ENCODE results near the gene BCL6. TPM values are rescaled to one million over a fixed set of nuclear protein-coding genes. Genes with fewer than 3 reads are reported as not detected.

BCL6 gene
- total RNA-seq, 1 donor from 2014 or later = 20.3 TPM

DNA sequence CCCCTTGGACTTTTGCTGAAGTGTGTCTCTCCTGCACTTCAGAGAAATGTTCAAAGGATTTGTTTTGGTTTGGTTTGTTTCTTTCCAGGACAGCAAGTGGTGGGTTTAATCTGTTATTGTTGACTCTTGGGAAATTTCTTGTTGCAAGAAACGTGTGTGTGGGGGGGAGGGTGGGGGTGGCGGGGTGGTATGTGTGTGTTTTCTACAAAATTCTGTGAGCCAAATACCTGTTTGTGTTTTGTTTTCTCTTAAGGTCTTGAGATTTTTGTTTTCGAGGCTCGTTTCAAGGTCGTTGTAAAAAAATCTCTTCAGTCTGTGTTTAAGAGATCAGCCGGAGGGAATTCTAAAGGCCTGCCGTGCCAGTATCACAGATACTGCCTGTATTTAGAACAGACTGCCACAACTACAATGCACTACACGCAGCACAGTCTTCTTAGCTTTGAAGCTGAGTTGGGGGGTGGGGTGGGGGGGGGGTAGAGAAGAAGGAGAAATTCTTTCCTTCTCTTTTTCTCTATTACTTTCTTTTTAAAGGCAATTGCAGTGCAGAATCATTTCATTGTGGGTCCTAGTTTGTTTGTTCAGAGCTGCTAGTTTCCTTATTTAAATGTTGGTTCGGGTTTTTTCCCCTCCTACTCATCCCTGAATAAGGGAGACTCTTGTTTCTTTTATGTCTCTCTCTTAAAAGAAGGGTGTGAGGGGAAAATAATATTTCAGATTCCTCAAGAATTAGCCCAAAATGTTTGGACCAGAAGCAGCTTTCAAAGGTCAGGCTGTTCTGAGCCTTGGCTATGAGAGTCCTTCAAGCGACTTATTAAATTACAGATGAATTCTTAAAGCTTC lies 1.4 kb upstream of the BCL6 start:
- H3K36me3 ChIP-seq = no peaks in the 10 kb centered on the region
- H3K27ac ChIP-seq = peak overlapping the region; percentile 99
- peak; percentile 69 for DNase-seq (ENCODE audit: low spot score)
- Mint-ChIP-seq H3K9me3 (no peaks in the 10 kb centered on the region), H3K4me1 (peaks cover 73% of the 10 kb centered on the region), H3K27me3 (ENCODE audit: insufficient read depth, low read depth) (peaks cover 8% of the 10 kb centered on the region), H3K36me3 (no peaks in the 10 kb centered on the region), H3K4me3 (peak overlapping the region; percentile 95), H3K27ac (peak overlapping the region; percentile 100)
- peaks cover 40% of the 10 kb centered on the region for H3F3A ChIP-seq (ENCODE audit: low read depth)
- H3K9me3 ChIP-seq (ENCODE audit: low read depth) = no peaks in the 10 kb centered on the region
- TF ChIP-seq EZH2phosphoT487 (IDR thresholded peaks at IDR 0.05) (no peak), EZH2 (IDR thresholded peaks at IDR 0.05) (no peak)
- TF ChIP-seq, protein P1, sequence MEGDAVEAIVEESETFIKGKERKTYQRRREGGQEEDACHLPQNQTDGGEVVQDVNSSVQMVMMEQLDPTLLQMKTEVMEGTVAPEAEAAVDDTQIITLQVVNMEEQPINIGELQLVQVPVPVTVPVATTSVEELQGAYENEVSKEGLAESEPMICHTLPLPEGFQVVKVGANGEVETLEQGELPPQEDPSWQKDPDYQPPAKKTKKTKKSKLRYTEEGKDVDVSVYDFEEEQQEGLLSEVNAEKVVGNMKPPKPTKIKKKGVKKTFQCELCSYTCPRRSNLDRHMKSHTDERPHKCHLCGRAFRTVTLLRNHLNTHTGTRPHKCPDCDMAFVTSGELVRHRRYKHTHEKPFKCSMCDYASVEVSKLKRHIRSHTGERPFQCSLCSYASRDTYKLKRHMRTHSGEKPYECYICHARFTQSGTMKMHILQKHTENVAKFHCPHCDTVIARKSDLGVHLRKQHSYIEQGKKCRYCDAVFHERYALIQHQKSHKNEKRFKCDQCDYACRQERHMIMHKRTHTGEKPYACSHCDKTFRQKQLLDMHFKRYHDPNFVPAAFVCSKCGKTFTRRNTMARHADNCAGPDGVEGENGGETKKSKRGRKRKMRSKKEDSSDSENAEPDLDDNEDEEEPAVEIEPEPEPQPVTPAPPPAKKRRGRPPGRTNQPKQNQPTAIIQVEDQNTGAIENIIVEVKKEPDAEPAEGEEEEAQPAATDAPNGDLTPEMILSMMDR (IDR thresholded peaks at IDR 0.05) = no peak
- H3K27me3 ChIP-seq = peaks cover 3% of the 10 kb centered on the region
- H3K4me3 ChIP-seq = peak overlapping the region; percentile 78
- peak overlapping the region; percentile 99 for H3K9ac ChIP-seq
- H4K20me1 ChIP-seq (ENCODE audit: low read depth) = peaks cover 12% of the 10 kb centered on the region
- peaks cover 28% of the 10 kb centered on the region for H3K79me2 ChIP-seq (ENCODE audit: low read depth)
- H3K4me2 ChIP-seq = peak overlapping the region; percentile 90
- no peak overlapping the region for H2AFZ ChIP-seq (replicated peaks)
- H3K4me1 ChIP-seq = peaks cover 47% of the 10 kb centered on the region

DNA sequence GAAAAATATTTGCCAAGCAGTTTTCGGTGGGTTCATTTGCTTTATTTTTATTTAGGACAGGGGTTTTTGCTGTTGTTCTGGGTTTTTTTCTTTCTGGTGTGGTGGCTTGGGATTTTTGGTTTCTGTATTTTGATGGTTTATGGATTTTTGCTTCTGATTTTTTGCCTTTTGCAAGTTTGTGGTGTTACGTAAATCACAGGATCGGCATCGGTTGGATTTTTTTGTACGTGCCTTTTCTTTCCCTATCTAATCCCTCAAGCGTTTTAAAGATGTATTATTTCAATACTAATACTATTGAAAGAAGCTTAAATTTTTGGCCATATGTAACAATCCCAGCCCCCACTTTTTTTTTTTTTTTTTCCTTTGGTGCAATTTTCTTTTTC lies 782 bp upstream of the BCL6 start:
- TF ChIP-seq EZH2phosphoT487 (IDR thresholded peaks at IDR 0.05) = no peak
- TF ChIP-seq, protein P1 (IDR thresholded peaks at IDR 0.05) = no peak
- no peak for TF ChIP-seq EZH2 (IDR thresholded peaks at IDR 0.05)
- Mint-ChIP-seq H3K36me3 (no peaks in the 10 kb centered on the region), H3K9me3 (no peaks in the 10 kb centered on the region), H3K4me3 (peak overlapping the region; percentile 95), H3K27me3 (ENCODE audit: insufficient read depth, low read depth) (peaks cover 8% of the 10 kb centered on the region), H3K4me1 (peaks cover 71% of the 10 kb centered on the region), H3K27ac (peak overlapping the region; percentile 100)
- H3K4me1 ChIP-seq = peaks cover 44% of the 10 kb centered on the region
- peak overlapping the region; percentile 78 for H3K4me3 ChIP-seq
- H4K20me1 ChIP-seq (ENCODE audit: low read depth) = peaks cover 18% of the 10 kb centered on the region
- peaks cover 40% of the 10 kb centered on the region for H3F3A ChIP-seq (ENCODE audit: low read depth)
- no peaks in the 10 kb centered on the region for H3K9me3 ChIP-seq (ENCODE audit: low read depth)
- DNase-seq (ENCODE audit: low spot score) = no peak
- H2AFZ ChIP-seq (replicated peaks) = no peak overlapping the region
- peak overlapping the region; percentile 90 for H3K4me2 ChIP-seq
- peak overlapping the region; percentile 99 for H3K27ac ChIP-seq
- H3K36me3 ChIP-seq = no peaks in the 10 kb centered on the region
- H3K27me3 ChIP-seq = peaks cover 9% of the 10 kb centered on the region
- peak overlapping the region; percentile 99 for H3K9ac ChIP-seq
- peaks cover 29% of the 10 kb centered on the region for H3K79me2 ChIP-seq (ENCODE audit: low read depth)

DNA sequence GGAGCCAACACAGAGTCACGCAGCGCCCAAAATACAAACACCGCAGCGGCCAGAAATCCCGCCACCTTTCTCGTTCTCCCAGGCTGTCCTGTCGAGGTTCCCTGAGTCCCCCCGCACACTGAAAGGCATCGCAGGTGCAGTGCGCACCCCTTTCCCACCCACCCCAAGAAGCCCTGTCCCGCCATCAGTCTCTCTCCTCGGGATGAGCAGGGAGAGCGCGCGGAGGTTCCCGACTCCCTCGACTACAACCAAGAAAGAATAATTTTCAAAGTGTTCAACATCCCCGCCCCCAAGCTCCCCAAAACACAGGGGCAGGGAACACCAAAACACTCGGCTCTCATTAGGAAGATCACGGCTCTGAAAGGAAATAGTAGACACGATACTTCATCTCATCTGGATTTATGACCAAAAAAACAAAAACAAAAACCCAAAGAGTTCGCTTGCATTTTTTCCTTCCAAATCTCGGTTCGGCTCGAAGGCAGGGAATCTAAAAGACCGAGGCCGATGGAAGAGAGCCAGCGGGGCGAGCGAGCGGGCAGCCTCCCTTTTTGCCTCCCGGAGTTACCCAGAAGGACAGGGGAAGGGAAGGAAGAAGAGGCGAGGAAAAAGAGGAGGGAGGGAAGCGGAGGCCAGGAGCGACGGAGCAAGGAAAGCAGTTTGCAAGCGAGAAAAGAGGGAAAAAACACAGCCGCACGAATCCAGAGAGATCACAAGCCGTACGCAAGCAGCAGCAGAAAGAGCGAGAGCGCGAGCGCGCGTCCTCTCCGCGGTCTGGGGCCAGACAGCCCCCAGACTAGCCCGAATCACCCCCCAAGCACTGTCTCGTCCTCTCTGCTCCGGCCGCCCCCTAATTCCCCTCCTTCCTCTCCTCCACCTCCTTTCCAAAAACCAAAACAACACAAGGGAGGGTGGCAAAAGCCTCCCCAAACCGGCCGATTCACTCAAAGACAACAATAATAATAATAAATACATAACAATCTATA lies 808 bp downstream of the BCL6 start:
- peak overlapping the region; percentile 69 for H3K9ac ChIP-seq
- Mint-ChIP-seq H3K36me3 (no peaks in the 10 kb centered on the region), H3K9me3 (no peaks in the 10 kb centered on the region), H3K27ac (peak overlapping the region; percentile 100), H3K27me3 (ENCODE audit: insufficient read depth, low read depth) (peaks cover 8% of the 10 kb centered on the region), H3K4me3 (peak overlapping the region; percentile 95), H3K4me1 (peaks cover 68% of the 10 kb centered on the region)
- no peaks in the 10 kb centered on the region for H3K36me3 ChIP-seq
- DNase-seq (ENCODE audit: low spot score) = peak; percentile 73
- no peaks in the 10 kb centered on the region for H3K9me3 ChIP-seq (ENCODE audit: low read depth)
- H3K4me2 ChIP-seq = peak overlapping the region; percentile 90
- peaks cover 10% of the 10 kb centered on the region for H3K27me3 ChIP-seq
- H3K27ac ChIP-seq = peak overlapping the region; percentile 99
- TF ChIP-seq EZH2 (IDR thresholded peaks at IDR 0.05) (no peak), EZH2phosphoT487 (IDR thresholded peaks at IDR 0.05) (no peak)
- TF ChIP-seq, protein P1 (IDR thresholded peaks at IDR 0.05) = no peak
- H3K4me3 ChIP-seq = peak overlapping the region; percentile 78
- no peak overlapping the region for H2AFZ ChIP-seq (replicated peaks)
- H3K4me1 ChIP-seq = peaks cover 37% of the 10 kb centered on the region
- peaks cover 25% of the 10 kb centered on the region for H4K20me1 ChIP-seq (ENCODE audit: low read depth)
- peaks cover 51% of the 10 kb centered on the region for H3F3A ChIP-seq (ENCODE audit: low read depth)
- H3K79me2 ChIP-seq (ENCODE audit: low read depth) = peaks cover 29% of the 10 kb centered on the region
